ELR (cell line): ENCODE data around the gene PRKAB2.
"Not testable (repeated sequence)": the region's sequence is repeated elsewhere in the genome, so short reads cannot be mapped to it uniquely, and the experiment has no call there.

ENCODE experiments used
- DNase-seq: peaks from one replicate; pipeline ENCODE4 v3.0.0-alpha.2; 2015; ENCODE audit warnings: low read depth

The PRKAB2 gene

DNA sequence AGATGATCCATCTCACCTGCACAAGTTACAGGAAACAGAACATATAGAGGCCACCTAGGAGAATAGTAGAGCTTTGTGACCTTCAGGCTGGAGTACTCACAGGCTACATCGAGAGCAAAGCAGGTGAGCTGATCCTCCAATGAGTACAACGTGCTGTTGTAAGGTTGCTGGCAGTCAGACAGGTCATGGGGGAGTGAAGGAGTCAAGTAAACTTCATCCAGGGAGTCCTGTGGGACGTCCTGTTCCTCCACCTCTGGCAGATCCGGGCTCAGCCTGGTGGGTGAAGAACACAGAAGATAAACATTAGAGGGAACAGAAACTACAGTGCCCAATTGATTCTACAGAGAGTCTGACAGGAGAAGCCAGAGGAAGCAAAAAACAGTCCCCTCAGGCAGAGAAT is 62.5 kb downstream of the PRKAB2 start:
- no peak for DNase-seq

DNA sequence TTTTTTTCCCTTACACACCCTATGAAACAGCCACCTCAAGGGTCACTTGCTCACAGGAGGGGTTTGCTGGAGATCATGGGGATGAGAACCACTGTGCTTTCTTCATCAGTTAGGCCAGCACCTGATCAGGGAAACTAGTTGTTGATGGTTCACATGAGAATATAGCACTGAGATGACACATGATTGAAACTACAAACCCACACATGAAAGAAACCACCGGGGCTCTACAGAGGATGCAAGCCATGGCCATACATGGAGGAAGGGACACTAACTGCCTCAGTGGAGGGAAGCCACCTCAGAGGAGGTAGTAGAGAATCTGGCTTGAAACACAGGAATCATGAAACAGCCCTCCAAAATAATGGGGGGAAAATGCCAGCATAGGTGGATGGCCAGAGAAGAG is 63.2 kb downstream of the PRKAB2 start:
- DNase-seq: no peak

DNA sequence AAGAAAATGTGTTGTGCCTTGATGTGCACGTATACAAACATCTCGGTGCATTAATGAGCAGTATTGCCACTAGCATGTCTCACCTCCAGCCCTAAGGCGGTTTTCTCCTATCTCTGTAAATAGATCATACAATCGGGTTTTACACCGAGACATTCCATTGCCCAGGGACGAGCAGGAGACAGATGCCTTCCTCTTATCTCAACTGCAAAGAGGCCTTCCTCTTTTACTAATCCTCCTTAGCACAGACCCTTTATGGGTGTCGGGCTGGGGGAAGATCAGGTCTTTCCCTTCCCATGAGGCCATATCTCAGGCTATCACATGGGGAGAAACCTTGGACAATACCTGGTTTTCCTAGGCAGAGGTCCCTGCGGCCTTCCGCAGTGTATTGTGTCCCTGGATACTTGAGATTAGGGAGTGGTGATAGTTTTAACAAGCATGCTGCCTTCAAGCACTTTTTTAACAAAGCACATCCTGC is 65.8 kb downstream of the PRKAB2 start:
- DNase-seq: not testable (repeated sequence)

DNA sequence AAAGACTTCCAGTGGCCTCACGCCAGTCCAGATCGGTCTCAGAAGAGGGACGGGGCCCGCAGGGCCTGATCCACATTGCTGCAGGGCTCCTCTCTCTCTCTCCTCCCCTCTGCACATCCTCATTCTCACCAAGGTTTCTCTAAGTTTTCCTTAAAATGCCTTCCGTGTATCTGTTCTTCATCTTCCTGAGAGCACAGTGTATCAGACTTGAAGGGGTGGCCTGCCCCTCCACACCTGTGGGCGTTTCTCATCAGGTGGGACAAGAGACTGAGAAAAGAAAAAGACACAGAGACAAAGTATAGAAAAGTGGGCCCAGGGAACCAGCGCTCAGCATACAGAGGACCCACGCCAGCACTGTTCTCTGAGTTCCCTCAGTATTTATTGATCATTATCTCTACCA is 66.4 kb downstream of the PRKAB2 start:
- DNase-seq: no peak
